ENCODE results near the gene COLGALT1.

COLGALT1 gene

GRCh38 chr19:17625043-17625442 is 69.6 kb downstream of the COLGALT1 start:
- no peak for DNase-seq

GRCh38 chr19:17625980-17626379 is 70.5 kb downstream of the COLGALT1 start:
- DNase-seq: no peak

- DNase-seq: no peak
Observed at GRCh38 chr19:17626456-17627015, 71.1 kb downstream of the COLGALT1 start.

- no peak for DNase-seq
Observed at GRCh38 chr19:17627161-17627560, 71.7 kb downstream of the COLGALT1 start.

GRCh38 chr19:17627921-17628320 is 72.5 kb downstream of the COLGALT1 start:
- DNase-seq: no peak

GRCh38 chr19:17629760-17630159 is 74.3 kb downstream of the COLGALT1 start:
- no peak for DNase-seq

- no peak for DNase-seq
Observed at GRCh38 chr19:17632577-17632976, 77.1 kb downstream of the COLGALT1 start.

Data from activated naive CD4-positive, alpha-beta T cell treated with anti-CD3 and anti-CD28 coated beads, Interleukin-2, amount 50 U/mL, for 16 hours (primary cell).